A673 (cell line): Measurements from ENCODE around the gene FGF21. TPM values are rescaled to one million over a fixed set of nuclear protein-coding genes. Genes with fewer than 3 reads are reported as not detected.

Source experiments
- BruUV-seq: library from RNA; stranded (reverse); fragments of 400-500 nt; replicated peaks from 2 replicates; lab custom pipeline; 2021; lab: Mats Ljungman, UMichigan
- CTCF ChIA-PET: fragments of 300-600 bp; sonication (Branson Sonifier 250); formaldehyde crosslinking; loops from one replicate; lab custom pipeline; 2022; ENCODE audit warnings: antibody characterized with exemption; lab: Charles Lee
- POLR2A ChIA-PET: fragments of 300-600 bp; sonication (Branson Sonifier 250); formaldehyde crosslinking; loops from one replicate; lab custom pipeline; 2022; ENCODE audit warnings: antibody characterized with exemption; ENCODE audit not compliant: low non-redundant PET; lab: Charles Lee
- DNase-seq: peaks from one replicate; pipeline ENCODE4 v3.0.0-alpha.2; 2015; ENCODE audit warnings: low spot score
- H3K27ac ChIP-seq: fragments of 200-600 bp; sonication (generic); 2 replicates; pipeline ENCODE4 v1.5.1; 2016; ENCODE audit warnings: mixed run types, low read depth, mild to moderate bottlenecking, mixed read lengths, antibody characterized with exemption, low read length; ENCODE audit not compliant: poor library complexity, severe bottlenecking
- H3K27me3 ChIP-seq: fragments of 200-600 bp; sonication (generic); replicated peaks from 2 replicates; pipeline ENCODE4 v1.6.1; 2017; ENCODE audit warnings: mixed run types, low read depth, mild to moderate bottlenecking, mixed read lengths, antibody characterized with exemption, low read length; ENCODE audit not compliant: insufficient read depth, poor library complexity
- H3K36me3 ChIP-seq: fragments of 200-600 bp; sonication (generic); 2 replicates; pipeline ENCODE4 v1.6.1; 2016; ENCODE audit warnings: mixed run types, mild to moderate bottlenecking, mixed read lengths, antibody characterized with exemption, low read length; ENCODE audit not compliant: insufficient read depth, poor library complexity, severe bottlenecking
- H3K4me1 ChIP-seq: fragments of 200-600 bp; sonication (generic); 2 replicates; pipeline ENCODE4 v1.6.1; 2017; ENCODE audit warnings: mixed run types, mild to moderate bottlenecking, mixed read lengths, antibody characterized with exemption, low read length; ENCODE audit not compliant: insufficient read depth, poor library complexity, severe bottlenecking
- H3K4me3 ChIP-seq: fragments of 200-600 bp; sonication (generic); 2 replicates; pipeline ENCODE4 v1.5.1; 2016; ENCODE audit warnings: low read depth, mixed run types, mild to moderate bottlenecking, mixed read lengths, low read length; ENCODE audit not compliant: poor library complexity, severe bottlenecking
- H3K9me3 ChIP-seq: fragments of 200-600 bp; sonication (generic); 2 replicates; pipeline ENCODE4 v1.6.1; 2016; ENCODE audit warnings: mixed run types, low read depth, mild to moderate bottlenecking, mixed read lengths, antibody characterized with exemption, low read length; ENCODE audit not compliant: poor library complexity, severe bottlenecking
- CTCF ChIP-seq: fragments of 300-800, 200-600 bp; sonication (generic); conservative IDR thresholded peaks from 2 replicates; pipeline ENCODE4 v1.5.1; 2017; ENCODE audit warnings: low read depth, mild to moderate bottlenecking, antibody characterized with exemption, low read length, moderate library complexity, mixed read lengths
- EZH2 ChIP-seq: fragments of 200-600 bp; sonication (generic); IDR thresholded peaks from 2 replicates; pipeline ENCODE4 v1.6.1; 2017; ENCODE audit warnings: borderline replicate concordance, low read depth, mild to moderate bottlenecking, mixed read lengths, antibody characterized with exemption, low read length; ENCODE audit not compliant: poor library complexity, severe bottlenecking
- intact Hi-C: fragments of 100-400 bp; cut with micrococcal nuclease; formaldehyde crosslinking; loops from one replicate; pipeline ENCODE4 v1.10.0; 2022; ENCODE audit not compliant: unreplicated experiment
- total RNA-seq: library from RNA; stranded (reverse); gene quantifications from 2 replicates; pipeline ENCODE4 v1.2.3, GENCODE V29; 2021

FGF21 gene
- total RNA-seq, 1 experiment from 2014 or later, result not detected

- no peaks in the 10 kb centered on the region for H3K9me3 ChIP-seq
- ChIA-PET CTCF (no interaction called here), POLR2A (no interaction called here)
- no peak overlapping the region for H3K27ac ChIP-seq
- H3K4me3 ChIP-seq, result no peak overlapping the region
- intact Hi-C loops, result loop anchor here (10.0 kb wide), 1 partner anchor 432 kb away; no protein-coding TSS in a partner anchor
- DNase-seq, result no peak
- BruUV-seq, result no TSS peak
- no peak for TF ChIP-seq CTCF
- no peak for TF ChIP-seq EZH2
- no peaks in the 10 kb centered on the region for H3K27me3 ChIP-seq
- H3K36me3 ChIP-seq, result no peaks in the 10 kb centered on the region
- H3K4me1 ChIP-seq, result no peaks in the 10 kb centered on the region
Observed at GRCh38 chr19:48793271-48793670, 37.9 kb downstream of the FGF21 start.

GRCh38 chr19:48794291-48794690 lies 39.0 kb downstream of the FGF21 start:
- no peaks in the 10 kb centered on the region for H3K27me3 ChIP-seq
- BruUV-seq, result no TSS peak
- ChIA-PET POLR2A (no interaction called here), CTCF (interaction anchor here (0.6 to 3.0 kb wide), 2 partner anchors 48 to 179 kb away, joined by 7 to 19 read pairs; no protein-coding TSS in a partner anchor)
- no peak for TF ChIP-seq CTCF
- TF ChIP-seq EZH2, result no peak
- H3K9me3 ChIP-seq, result no peaks in the 10 kb centered on the region
- no peak for DNase-seq
- peaks cover 5% of the 10 kb centered on the region for H3K4me1 ChIP-seq
- no peak overlapping the region for H3K27ac ChIP-seq
- no peaks in the 10 kb centered on the region for H3K36me3 ChIP-seq
- intact Hi-C loops, result loop anchor here (10.0 kb wide), 1 partner anchor 431 kb away; no protein-coding TSS in a partner anchor
- H3K4me3 ChIP-seq, result no peak overlapping the region

GRCh38 chr19:48795055-48795684 lies 39.8 kb downstream of the FGF21 start:
- TF ChIP-seq CTCF (peak; percentile 99), EZH2 (no peak)
- Histone ChIP-seq H3K9me3 (no peaks in the 10 kb centered on the region), H3K27ac (no peak overlapping the region), H3K36me3 (no peaks in the 10 kb centered on the region), H3K27me3 (no peaks in the 10 kb centered on the region), H3K4me3 (peak overlapping the region; percentile 55), H3K4me1 (peaks cover 10% of the 10 kb centered on the region)
- no TSS peak for BruUV-seq
- intact Hi-C loops, result loop anchor here (10.0 kb wide), 1 partner anchor 430 kb away; no protein-coding TSS in a partner anchor
- ChIA-PET POLR2A (no interaction called here), CTCF (interaction anchor here (0.5 to 3.0 kb wide), 14 partner anchors 11 to 430 kb away, joined by 3 to 32 read pairs (median 5); partner anchors contain the start of genes BCAT2, CA11, HSD17B14 and RUVBL2)
- DNase-seq, result peak; percentile 98
